NOMO-1 (cell line): ENCODE data around the gene ULBP3.
"Not testable (repeated sequence)": the region's sequence is repeated elsewhere in the genome, so short reads cannot be mapped to it uniquely, and the experiment has no call there.

Experiments used
- DNase-seq, 2 experiments: peaks; one replicate each; lab custom pipeline; 2025; ENCODE audit not compliant: unreplicated experiment in 2 of 2; lab: John Stamatoyannopoulos, UW

ULBP3 gene

GRCh38 chr6:150043501-150044412 lies 25.2 kb downstream of the ULBP3 start:
- DNase-seq, result no peak

DNA sequence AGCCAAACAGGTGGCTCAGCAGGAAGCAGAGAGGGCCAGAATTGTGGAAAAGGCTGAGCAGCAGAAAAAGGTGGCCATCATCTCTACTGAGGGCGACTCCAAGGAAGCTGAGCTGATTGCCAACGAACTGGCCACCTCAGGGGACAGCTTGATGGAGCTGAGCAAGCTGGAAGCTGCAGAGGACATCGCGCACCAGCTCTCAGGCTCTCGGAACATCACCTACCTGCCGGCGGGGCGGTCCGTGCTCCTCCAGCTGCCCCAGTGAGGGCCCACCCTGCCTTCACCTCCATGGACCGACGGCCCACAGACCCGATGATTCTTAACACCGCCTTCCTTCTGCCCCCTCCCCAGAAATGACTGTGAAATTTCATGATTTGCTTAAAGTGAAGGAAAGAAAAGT lies 25.8 kb downstream of the ULBP3 start:
- DNase-seq, result no peak

DNA sequence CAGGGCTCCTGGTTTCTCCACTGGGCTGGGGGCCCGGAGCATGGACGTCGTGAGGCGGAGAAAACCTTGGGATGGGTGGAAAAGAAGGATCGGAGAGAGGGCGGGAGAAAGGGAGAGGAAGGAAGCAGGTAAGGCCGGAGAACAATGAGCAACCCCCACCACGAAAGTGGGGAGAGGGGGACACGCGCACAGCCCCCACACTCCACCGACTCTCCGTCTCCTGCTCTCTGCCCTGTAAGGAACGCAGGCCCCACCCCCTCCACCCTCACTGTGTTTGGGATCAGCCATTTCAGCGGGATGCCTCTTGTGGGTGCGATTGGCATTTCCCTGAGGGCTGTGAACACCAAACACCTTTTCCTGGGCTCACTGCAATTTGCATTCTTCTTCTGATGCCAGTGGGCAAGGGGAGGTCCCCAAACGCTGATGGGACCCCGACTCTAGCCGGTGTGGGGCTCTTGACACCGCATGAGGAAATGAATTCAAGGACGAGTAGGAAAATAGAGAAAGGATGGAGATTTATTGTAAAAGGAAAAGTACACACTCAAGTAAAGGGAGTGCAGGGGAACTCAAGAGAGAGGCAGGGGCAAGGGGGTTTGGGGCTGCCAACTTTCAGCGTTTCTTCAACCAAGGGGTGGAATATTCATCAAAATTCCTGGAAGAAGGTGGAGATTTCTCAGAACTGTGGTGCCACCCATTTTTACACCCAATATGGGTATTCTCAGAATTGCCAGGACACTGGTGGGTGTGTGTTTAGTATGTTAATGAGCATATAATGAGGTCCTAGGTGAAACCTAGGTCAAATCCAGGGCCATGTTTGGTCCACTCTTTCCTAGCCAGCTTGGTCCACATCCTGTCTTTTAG lies 30.5 kb downstream of the ULBP3 start:
- DNase-seq, result no peak

GRCh38 chr6:150037526-150038201 lies 31.3 kb downstream of the ULBP3 start:
- no peak for DNase-seq

DNA sequence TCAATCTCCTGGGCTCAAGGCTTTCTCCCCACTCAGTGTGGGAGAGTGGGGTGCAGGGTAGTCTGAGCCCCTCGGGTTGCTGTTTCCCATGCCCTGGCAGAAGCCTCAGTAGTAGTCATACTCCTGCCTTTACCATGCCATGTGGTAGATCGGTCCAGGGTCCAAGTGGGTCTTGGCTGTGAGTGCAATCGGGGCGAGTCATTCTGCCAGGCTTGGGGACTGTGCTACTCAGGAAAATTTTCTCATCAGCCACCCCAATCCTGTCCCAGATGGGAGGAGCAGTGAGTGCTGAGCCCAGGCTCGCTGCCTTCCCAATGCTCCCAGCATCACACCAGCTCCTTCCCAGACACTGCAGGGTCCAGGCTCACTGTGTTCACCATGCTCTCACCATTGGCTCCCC lies 32.8 kb downstream of the ULBP3 start:
- no peak for DNase-seq

- no peak for DNase-seq
These were observed 35.6 kb downstream of the ULBP3 start for GRCh38 chr6:150033207-150033771.

DNA sequence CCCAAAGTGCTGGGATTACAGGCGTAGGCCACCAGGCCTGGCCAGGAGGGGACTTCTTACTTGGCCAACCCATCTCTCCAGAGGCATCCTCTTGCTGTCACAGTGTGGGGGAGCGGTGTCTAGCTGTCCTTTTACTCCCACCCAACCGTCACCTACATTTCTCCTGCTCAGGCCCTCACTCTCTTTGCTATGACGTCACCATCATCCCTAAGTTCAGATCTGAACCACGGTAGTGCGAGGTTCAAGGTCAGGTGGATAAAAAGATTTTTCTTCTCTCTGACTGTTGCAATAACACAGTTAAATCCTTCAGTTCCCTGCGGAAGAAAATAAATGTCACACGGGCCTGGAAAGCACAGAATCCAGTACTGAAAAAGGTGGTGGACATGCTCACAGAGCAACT lies 36.3 kb downstream of the ULBP3 start:
- no peak for DNase-seq

DNA sequence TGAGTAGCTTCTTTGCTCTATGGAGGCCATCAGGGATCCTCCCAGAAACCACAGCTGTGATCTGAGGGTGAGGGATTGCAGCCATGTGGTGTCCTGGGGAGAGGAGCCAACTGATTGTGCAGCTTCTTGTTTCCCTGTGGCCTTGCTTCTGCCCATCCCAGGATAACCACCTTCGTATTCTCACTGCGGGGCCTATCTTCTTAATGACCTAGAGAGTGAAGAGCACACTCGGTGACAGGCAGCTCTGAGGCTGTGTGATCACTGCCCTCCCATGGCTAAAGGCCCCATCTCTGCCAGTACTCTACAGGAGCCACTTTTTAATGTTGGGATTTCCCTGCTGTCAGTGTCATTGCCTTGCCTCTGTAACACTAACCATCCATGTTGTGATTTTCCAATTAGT lies 38.3 kb downstream of the ULBP3 start:
- DNase-seq, result no peak

- no peak for DNase-seq
These were observed 39.2 kb downstream of the ULBP3 start for GRCh38 chr6:150029749-150030148.

GRCh38 chr6:150029276-150029675 lies 39.6 kb downstream of the ULBP3 start:
- no peak for DNase-seq

GRCh38 chr6:150028799-150029198 lies 40.1 kb downstream of the ULBP3 start:
- no peak for DNase-seq

GRCh38 chr6:150027806-150028565 lies 40.9 kb downstream of the ULBP3 start:
- DNase-seq, result no peak

GRCh38 chr6:150026976-150027805 lies 41.7 kb downstream of the ULBP3 start:
- DNase-seq, result no peak

- DNase-seq, result no peak
These were observed 43.6 kb downstream of the ULBP3 start, which contains the start of gene RAET1L for GRCh38 chr6:150025201-150025917. Gene RAET1L (minus strand): TSS chr6:150025532. CDS start chr6:150025471, 61 bp downstream.

- no peak for DNase-seq
These were observed 44.2 kb downstream of the ULBP3 start for GRCh38 chr6:150024646-150025155.

DNA sequence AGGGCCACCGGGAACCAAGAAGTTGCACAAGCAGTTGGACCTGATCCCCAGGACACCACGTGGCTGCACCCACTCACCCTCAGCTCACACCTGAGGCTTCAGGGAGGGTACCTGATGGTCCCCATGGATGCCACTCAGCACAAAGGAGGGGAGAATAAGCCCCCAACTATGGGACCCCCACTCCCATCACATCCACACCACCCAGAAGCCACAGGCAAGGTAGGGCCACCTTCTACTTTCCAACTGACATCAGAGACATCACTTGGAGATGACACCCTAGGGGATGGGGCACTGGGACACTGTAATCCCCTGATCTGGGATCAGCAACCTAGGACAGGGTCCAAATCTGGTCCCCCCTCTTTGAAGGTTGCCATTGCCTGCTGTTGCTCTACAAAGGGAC lies 44.9 kb downstream of the ULBP3 start:
- DNase-seq, result not testable (repeated sequence)

DNA sequence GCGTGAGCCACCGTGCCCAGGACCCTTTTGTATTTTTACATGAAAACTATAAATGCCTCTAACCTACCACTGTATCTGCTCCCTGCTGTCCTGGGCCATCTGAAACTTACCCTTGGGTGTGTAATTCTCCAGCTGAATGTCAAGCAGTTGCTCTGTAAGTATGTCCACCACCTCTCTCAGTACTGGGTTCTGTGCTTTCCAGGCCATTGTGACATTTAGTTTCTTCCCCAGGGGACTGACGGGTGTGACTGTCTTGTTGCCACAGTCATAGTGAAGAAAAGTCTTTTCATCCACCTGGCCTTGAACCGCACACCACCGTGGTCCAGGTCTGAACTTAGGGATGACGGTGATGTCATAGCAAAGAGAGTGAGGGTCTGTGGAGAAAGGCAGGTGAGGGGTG lies 47.1 kb downstream of the ULBP3 start:
- not testable (repeated sequence) for DNase-seq

DNA sequence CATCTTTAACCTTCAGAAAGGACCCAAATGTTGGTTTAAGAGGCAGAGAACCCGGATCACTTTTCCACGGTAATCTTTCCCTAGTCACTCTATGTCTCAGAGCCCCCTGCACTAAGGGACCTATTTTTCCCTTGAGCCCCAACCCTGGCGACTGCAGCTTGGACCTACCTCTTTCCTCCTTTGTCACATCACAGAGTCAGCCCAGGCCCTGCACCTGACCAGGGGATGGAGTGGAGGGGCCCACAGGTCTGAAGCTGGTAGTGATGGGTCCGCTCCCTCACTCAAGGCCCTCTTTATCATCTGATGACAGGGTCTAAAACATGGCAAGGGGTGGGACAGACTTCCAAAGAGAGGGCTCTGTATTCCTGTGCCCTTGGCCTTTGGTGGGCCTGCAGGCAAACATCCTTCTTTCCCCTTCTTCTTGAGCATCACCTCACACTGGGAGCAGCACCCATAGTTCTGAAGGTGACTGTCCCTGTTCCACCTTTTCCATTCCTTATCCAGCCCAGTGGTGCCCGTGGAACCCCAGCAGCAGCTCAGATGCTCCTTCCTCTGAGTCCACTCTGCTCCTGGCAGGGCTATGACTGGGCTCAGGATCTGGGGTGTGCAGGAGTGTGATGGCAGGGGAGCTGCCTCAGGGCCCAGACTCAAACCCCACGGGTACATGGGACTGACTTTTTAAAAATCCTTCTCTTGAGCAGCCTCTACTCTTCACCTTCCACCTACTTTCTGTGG lies 49.9 kb downstream of the ULBP3 start:
- DNase-seq, result no peak
